Neural cell (in vitro differentiated cells): Measurements from ENCODE around the gene MAD1L1.

Experiments
- EZH2 ChIP-seq: fragments of 200-600, 300-800 bp; shearing (Covaris generic), sonication (generic); IDR thresholded peaks from 2 replicates; pipeline ENCODE4 v1.6.1; 2014; ENCODE audit warnings: antibody characterized with exemption, low read length, borderline replicate concordance, mild to moderate bottlenecking; ENCODE audit not compliant: insufficient read depth, poor library complexity, severe bottlenecking
- MXI1 ChIP-seq: fragments of 450-650 bp; conservative IDR thresholded peaks from 2 replicates; pipeline ENCODE4 v1.6.1; 2014; ENCODE audit warnings: antibody characterized with exemption, mild to moderate bottlenecking; ENCODE audit not compliant: poor library complexity, severe bottlenecking
- POLR2AphosphoS5 ChIP-seq: IDR thresholded peaks from 2 replicates; pipeline ENCODE4 v1.6.1; 2012
- SMC3 ChIP-seq: fragments of 450-650 bp; conservative IDR thresholded peaks from 2 replicates; pipeline ENCODE4 v1.6.1; 2014; ENCODE audit warnings: antibody characterized with exemption, mild to moderate bottlenecking, moderate library complexity; ENCODE audit not compliant: poor library complexity
- TF ChIP-seq, protein P1 (sequence below): fragments of 450-650 bp; IDR thresholded peaks from 2 replicates; pipeline ENCODE4 v1.5.1; 2014; ENCODE audit warnings: antibody characterized with exemption, mild to moderate bottlenecking, moderate library complexity; ENCODE audit not compliant: poor library complexity, severe bottlenecking

DNA sequence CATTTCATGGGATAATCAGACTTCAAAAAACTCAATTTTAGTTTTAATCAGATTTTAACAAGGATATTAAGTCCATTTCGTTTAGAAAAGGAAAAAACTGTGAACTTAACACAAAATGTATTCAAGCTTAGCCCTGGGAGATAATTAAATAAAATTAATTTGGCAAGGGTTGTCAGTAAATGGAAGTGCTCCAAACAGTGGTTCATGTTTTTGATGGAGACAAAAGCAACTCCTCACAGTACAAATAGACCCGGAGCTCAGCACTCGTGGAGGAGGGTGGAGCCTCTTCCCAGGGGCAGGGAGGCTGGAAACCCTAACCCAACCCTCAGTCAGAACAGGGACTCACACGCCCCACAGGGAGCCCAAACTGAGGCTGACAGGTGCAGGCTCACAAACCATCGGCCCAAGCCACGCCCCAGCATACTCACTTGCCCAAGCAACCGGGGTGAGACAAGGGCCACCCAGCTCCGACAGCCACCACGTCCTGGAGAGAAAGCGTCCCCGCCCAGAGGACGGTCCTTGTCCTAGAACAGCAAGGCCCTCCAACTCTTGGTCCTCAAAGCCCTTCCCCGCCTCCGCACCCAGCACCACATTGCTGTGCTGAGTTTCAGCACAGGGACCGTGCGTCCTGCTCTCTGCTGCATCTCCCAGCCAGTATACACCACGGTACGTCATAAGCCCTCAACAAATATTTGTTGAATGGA lies 39.8 kb downstream of the MAD1L1 start:
- TF ChIP-seq EZH2 (no peak), MXI1 (no peak), POLR2AphosphoS5 (no peak), SMC3 (no peak)
- TF ChIP-seq, protein P1, sequence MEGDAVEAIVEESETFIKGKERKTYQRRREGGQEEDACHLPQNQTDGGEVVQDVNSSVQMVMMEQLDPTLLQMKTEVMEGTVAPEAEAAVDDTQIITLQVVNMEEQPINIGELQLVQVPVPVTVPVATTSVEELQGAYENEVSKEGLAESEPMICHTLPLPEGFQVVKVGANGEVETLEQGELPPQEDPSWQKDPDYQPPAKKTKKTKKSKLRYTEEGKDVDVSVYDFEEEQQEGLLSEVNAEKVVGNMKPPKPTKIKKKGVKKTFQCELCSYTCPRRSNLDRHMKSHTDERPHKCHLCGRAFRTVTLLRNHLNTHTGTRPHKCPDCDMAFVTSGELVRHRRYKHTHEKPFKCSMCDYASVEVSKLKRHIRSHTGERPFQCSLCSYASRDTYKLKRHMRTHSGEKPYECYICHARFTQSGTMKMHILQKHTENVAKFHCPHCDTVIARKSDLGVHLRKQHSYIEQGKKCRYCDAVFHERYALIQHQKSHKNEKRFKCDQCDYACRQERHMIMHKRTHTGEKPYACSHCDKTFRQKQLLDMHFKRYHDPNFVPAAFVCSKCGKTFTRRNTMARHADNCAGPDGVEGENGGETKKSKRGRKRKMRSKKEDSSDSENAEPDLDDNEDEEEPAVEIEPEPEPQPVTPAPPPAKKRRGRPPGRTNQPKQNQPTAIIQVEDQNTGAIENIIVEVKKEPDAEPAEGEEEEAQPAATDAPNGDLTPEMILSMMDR, result no peak
